Measurements from ENCODE around the gene GRB10. TPM values are rescaled to one million over a fixed set of nuclear protein-coding genes. Genes with fewer than 3 reads are reported as not detected.

The GRB10 gene
- total and polyA plus RNA-seq, 4 donors, result 10.7 to 53.1 (median 17.5) TPM

DNA sequence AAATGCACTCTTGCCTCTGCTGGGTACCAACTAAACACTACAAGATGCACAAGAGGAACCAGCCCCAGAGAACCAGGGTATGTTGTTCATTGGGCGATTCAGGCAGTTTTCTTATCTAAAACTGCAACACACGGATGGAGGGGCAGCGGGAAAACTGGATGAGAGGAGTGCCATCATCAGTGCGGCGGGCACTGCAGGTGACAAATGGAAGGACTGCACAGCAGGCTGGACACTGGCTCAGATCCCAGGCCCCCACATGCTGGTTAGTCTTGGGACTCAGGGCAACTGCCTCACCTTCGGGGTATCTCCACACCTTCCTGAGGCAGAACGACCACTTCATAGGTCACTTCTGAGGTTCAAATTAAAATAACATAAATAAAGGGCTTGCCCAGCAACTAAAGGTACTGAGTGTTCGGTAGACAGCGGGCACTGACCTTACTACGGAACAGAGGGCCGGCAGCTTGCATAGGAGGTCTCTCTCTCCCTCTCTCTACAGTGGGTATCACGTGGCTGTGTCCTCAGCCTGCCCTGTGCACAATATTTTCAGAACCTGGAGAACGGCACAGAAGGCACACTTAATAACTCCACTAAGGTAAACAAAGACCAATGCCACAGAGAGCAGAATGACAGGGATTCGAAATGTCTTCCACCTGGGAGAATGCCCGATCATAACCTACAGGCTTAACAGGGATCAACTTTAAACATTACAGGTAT is 72.1 kb downstream of the GRB10 start:
- Histone ChIP-seq H3K9me3 (ENCODE audit: control insufficient read depth in 4 of 4, low read length in 3 of 4) (no peaks in the 10 kb centered on the region), H3K4me3 (ENCODE audit: low read depth in 1 of 3, low read length in 3 of 3) (no peak overlapping the region), H3K27me3 (ENCODE audit: control insufficient read depth in 4 of 4, insufficient read depth in 4 of 4, low read length in 3 of 4) (no peaks in the 10 kb centered on the region), H3K9ac (ENCODE audit: low read depth in 1 of 2, low read length in 2 of 2) (no peak overlapping the region), H3K36me3 (ENCODE audit: control insufficient read depth in 4 of 4, insufficient read depth in 3 of 4, low read depth in 1 of 4, low read length in 3 of 4) (no peaks in the 10 kb centered on the region), H3K4me1 (ENCODE audit: control insufficient read depth in 4 of 4, insufficient read depth in 4 of 4, low read length in 3 of 4) (peaks cover 12 to 54% (median 34%) of the 10 kb centered on the region in 4 donors), H3K27ac (ENCODE audit: low read depth in 1 of 2, low read length in 2 of 2) (no peak overlapping the region)
- 84% methylated on average over 15 of the region's 15 CpGs for WGBS
- TF ChIP-seq SP1 (IDR thresholded peaks at IDR 0.05) (no peak), RAD21 (IDR thresholded peaks at IDR 0.05) (no peak), JUND (IDR thresholded peaks at IDR 0.05) (no peak), FOXA2 (IDR thresholded peaks at IDR 0.05) (no peak), NR2F2 (IDR thresholded peaks at IDR 0.05) (no peak)
- no peak for DNase-seq (ENCODE audit: low spot score)

DNA sequence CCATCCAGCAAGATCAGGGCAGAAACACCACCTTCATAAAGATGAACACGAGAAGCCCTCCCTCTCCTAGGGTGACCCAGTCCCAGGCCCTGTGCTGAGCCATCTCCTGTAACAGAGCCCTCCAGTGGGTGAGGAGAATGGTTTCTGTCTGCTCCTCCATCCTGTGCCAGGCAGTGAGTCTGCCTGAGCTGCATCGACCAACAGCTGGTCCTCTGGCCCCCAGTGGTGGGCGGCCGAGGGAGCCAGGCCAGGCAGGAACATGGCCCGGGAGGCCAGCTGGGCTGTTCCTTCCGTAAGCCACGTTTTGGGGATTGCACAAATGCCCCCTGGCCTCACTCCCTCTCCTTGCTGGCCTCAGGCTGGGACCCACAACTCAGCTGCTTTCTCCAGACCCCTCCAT is 73.5 kb downstream of the GRB10 start:
- no peak for TF ChIP-seq FOXA2 (IDR thresholded peaks at IDR 0.05)
- no peak for TF ChIP-seq RXRA (IDR thresholded peaks at IDR 0.05)
- TF ChIP-seq YY1 (IDR thresholded peaks at IDR 0.05), result no peak
- no peak for TF ChIP-seq HNF4A (conservative IDR thresholded peaks at IDR 0.05)

DNA sequence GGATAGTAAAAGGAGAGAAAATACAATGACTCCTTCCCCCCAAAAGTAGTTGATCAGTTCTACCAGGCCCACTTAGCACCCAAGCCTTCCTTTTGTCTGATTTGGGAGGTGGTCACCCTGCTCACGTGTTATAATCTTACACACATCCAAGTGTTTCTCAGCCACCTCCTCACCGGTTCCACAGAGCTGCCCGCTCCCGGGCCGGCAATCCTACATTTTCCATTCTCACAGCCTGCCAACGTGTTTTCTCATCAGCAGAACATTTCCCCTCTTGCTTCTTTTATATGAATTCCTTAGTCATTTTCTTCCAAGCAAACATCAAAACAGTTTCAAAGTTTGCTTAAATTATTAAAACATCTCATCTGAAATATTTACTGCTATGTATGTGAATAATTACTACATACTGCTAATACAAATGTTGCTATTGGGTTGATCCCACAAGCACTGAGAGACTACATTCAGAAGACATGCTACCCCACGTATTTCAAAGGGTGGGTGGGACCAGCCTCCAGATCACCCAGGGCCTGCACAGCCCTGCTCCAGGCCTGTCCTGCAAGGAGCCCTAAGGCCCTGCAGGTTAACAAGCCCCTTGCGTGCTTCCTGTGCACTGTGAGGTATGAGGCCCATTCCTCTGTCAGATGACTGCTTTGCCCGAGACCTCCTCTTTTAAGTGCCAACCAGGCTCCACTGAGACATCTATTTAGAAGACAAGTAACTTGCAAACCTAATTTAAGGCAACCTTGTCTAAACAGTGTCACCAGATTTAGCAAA is 75.3 kb downstream of the GRB10 start:
- no peak for DNase-seq (ENCODE audit: low spot score)
- Histone ChIP-seq H3K9ac (ENCODE audit: low read depth in 1 of 2, low read length in 2 of 2) (no peak overlapping the region), H3K36me3 (ENCODE audit: control insufficient read depth in 4 of 4, insufficient read depth in 3 of 4, low read depth in 1 of 4, low read length in 3 of 4) (peaks cover 0 to 2% (median under 1%) of the 10 kb centered on the region in 4 donors), H3K4me3 (ENCODE audit: low read depth in 1 of 3, low read length in 3 of 3) (no peak overlapping the region), H3K27me3 (ENCODE audit: control insufficient read depth in 4 of 4, insufficient read depth in 4 of 4, low read length in 3 of 4) (no peaks in the 10 kb centered on the region), H3K27ac (ENCODE audit: low read depth in 1 of 2, low read length in 2 of 2) (peak overlapping the region; percentile 11 to 63), H3K9me3 (ENCODE audit: control insufficient read depth in 4 of 4, low read length in 3 of 4) (no peaks in the 10 kb centered on the region), H3K4me1 (ENCODE audit: control insufficient read depth in 4 of 4, insufficient read depth in 4 of 4, low read length in 3 of 4) (peaks cover 12 to 55% (median 29%) of the 10 kb centered on the region in 4 donors)
- WGBS, result 95% methylated on average over 9 of the region's 9 CpGs
- TF ChIP-seq, protein P1, sequence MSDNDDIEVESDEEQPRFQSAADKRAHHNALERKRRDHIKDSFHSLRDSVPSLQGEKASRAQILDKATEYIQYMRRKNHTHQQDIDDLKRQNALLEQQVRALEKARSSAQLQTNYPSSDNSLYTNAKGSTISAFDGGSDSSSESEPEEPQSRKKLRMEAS (IDR thresholded peaks at IDR 0.05), result no peak
- TF ChIP-seq JUND (IDR thresholded peaks at IDR 0.05) (no peak), FOXA1 (IDR thresholded peaks at IDR 0.05) (no peak), HNF4G (IDR thresholded peaks at IDR 0.05) (no peak), RXRA (IDR thresholded peaks at IDR 0.05) (no peak), NR2F2 (IDR thresholded peaks at IDR 0.05) (no peak), HNF4A (conservative IDR thresholded peaks at IDR 0.05) (no peak)

More for the DNA sequence above, 73.5 kb downstream of the GRB10 start:
- no peaks in the 10 kb centered on the region for H3K27me3 ChIP-seq (ENCODE audit: control insufficient read depth in 4 of 4, insufficient read depth in 4 of 4, low read length in 3 of 4)
- H3K4me1 ChIP-seq (ENCODE audit: control insufficient read depth in 4 of 4, insufficient read depth in 4 of 4, low read length in 3 of 4), result peaks cover 12 to 51% (median 33%) of the 10 kb centered on the region in 4 donors
- no peak overlapping the region for H3K9ac ChIP-seq (ENCODE audit: low read depth in 1 of 2, low read length in 2 of 2)
- H3K4me3 ChIP-seq (ENCODE audit: low read depth in 1 of 3, low read length in 3 of 3), result no peak overlapping the region
- no peaks in the 10 kb centered on the region for H3K36me3 ChIP-seq (ENCODE audit: control insufficient read depth in 4 of 4, insufficient read depth in 3 of 4, low read depth in 1 of 4, low read length in 3 of 4)
- DNase-seq (ENCODE audit: low spot score), result no peak
- WGBS, result 84% methylated on average over 7 of the region's 7 CpGs
- H3K9me3 ChIP-seq (ENCODE audit: control insufficient read depth in 4 of 4, low read length in 3 of 4), result no peaks in the 10 kb centered on the region
- peak overlapping the region; percentile 21 to 52 for H3K27ac ChIP-seq (ENCODE audit: low read depth in 1 of 2, low read length in 2 of 2)

DNA sequence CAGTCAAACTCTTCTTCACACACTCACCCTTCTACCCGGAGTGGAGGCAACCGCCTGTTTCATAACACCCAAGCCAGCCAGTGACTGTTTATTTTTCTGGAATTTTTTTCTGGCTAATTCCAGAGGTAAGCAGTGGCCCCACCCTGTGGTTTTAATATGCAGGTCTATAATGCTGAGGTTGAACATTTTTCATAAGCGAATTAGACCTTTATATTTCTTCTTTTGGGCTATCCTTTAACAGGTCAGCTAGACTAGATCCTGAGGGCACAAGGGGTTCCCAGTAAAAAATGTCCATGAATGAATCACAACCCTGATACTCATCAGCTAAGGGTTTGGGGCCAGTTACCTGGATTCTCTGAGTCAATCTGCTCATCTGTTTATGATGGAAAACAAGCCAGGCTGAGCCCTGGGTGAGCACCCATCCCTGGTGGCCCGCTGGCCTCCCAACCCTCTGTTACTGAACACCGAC is 76.2 kb downstream of the GRB10 start:
- Histone ChIP-seq H3K27ac (ENCODE audit: low read depth in 1 of 2, low read length in 2 of 2) (peak overlapping the region; percentile 9 to 26), H3K4me3 (ENCODE audit: low read depth in 1 of 3, low read length in 3 of 3) (no peak overlapping the region), H3K27me3 (ENCODE audit: control insufficient read depth in 4 of 4, insufficient read depth in 4 of 4, low read length in 3 of 4) (no peaks in the 10 kb centered on the region), H3K9me3 (ENCODE audit: control insufficient read depth in 4 of 4, low read length in 3 of 4) (no peaks in the 10 kb centered on the region), H3K4me1 (ENCODE audit: control insufficient read depth in 4 of 4, insufficient read depth in 4 of 4, low read length in 3 of 4) (peaks cover 12 to 50% (median 28%) of the 10 kb centered on the region in 4 donors), H3K9ac (ENCODE audit: low read depth in 1 of 2, low read length in 2 of 2) (no peak overlapping the region), H3K36me3 (ENCODE audit: control insufficient read depth in 4 of 4, insufficient read depth in 3 of 4, low read depth in 1 of 4, low read length in 3 of 4) (peaks cover 0 to 7% (median 2%) of the 10 kb centered on the region in 4 donors)
- no peak for DNase-seq (ENCODE audit: low spot score)
- 64% methylated on average over 5 of the region's 5 CpGs for WGBS
- TF ChIP-seq, protein P2, sequence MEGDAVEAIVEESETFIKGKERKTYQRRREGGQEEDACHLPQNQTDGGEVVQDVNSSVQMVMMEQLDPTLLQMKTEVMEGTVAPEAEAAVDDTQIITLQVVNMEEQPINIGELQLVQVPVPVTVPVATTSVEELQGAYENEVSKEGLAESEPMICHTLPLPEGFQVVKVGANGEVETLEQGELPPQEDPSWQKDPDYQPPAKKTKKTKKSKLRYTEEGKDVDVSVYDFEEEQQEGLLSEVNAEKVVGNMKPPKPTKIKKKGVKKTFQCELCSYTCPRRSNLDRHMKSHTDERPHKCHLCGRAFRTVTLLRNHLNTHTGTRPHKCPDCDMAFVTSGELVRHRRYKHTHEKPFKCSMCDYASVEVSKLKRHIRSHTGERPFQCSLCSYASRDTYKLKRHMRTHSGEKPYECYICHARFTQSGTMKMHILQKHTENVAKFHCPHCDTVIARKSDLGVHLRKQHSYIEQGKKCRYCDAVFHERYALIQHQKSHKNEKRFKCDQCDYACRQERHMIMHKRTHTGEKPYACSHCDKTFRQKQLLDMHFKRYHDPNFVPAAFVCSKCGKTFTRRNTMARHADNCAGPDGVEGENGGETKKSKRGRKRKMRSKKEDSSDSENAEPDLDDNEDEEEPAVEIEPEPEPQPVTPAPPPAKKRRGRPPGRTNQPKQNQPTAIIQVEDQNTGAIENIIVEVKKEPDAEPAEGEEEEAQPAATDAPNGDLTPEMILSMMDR (IDR thresholded peaks at IDR 0.05; ENCODE audit: low read depth, low read length, missing input control), result peak; percentile 13
- no peak for TF ChIP-seq HNF4G (IDR thresholded peaks at IDR 0.05)
- TF ChIP-seq SP1 (IDR thresholded peaks at IDR 0.05), result no peak
- TF ChIP-seq NR2F2 (IDR thresholded peaks at IDR 0.05), result no peak
- TF ChIP-seq, protein P3, sequence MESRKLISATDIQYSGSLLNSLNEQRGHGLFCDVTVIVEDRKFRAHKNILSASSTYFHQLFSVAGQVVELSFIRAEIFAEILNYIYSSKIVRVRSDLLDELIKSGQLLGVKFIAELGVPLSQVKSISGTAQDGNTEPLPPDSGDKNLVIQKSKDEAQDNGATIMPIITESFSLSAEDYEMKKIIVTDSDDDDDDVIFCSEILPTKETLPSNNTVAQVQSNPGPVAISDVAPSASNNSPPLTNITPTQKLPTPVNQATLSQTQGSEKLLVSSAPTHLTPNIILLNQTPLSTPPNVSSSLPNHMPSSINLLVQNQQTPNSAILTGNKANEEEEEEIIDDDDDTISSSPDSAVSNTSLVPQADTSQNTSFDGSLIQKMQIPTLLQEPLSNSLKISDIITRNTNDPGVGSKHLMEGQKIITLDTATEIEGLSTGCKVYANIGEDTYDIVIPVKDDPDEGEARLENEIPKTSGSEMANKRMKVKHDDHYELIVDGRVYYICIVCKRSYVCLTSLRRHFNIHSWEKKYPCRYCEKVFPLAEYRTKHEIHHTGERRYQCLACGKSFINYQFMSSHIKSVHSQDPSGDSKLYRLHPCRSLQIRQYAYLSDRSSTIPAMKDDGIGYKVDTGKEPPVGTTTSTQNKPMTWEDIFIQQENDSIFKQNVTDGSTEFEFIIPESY (IDR thresholded peaks at IDR 0.05), result no peak
- TF ChIP-seq, protein P4, sequence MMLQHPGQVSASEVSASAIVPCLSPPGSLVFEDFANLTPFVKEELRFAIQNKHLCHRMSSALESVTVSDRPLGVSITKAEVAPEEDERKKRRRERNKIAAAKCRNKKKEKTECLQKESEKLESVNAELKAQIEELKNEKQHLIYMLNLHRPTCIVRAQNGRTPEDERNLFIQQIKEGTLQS (IDR thresholded peaks at IDR 0.05), result no peak
- no peak for TF ChIP-seq GABPA (IDR thresholded peaks at IDR 0.05 in 1 of 2, conservative IDR thresholded peaks at IDR 0.05 in 1 of 2)
- peak; percentile 64 to 68 for TF ChIP-seq RAD21 (IDR thresholded peaks at IDR 0.05)
- peak; percentile 32 to 41 for TF ChIP-seq HNF4A (conservative IDR thresholded peaks at IDR 0.05)
